ENCODE data around the gene MTAP. TPM values are rescaled to one million over a fixed set of nuclear protein-coding genes. Genes with fewer than 3 reads are reported as not detected.

MTAP gene
- total RNA-seq, 1 donor from 2014 or later = 37.2 TPM

DNA sequence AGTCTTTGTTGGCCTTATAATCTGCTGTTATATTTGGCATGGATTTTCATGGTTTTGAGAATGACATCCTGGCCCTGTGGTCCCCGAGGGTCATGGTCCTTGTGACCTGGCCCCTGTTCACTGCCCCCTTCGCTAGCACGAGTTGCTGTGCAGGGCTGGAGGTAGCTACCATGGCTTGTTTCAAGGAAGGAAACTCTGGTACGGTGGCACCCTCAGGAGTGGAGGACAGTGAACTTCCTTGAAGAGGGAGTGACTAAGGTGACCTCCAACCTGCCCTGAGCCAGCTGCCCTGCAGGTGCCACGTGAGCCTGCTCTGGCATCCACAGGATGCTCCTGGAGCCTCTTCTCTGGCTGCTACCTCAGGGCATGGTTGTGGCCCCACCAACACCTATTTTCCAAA, 62.1 kb downstream of the MTAP start:
- DNase-seq (ENCODE audit: low spot score) = no peak
- Mint-ChIP-seq H3K27ac (ENCODE audit: unreplicated experiment) (no peak overlapping the region), H3K9me3 (ENCODE audit: unreplicated experiment) (no peaks in the 10 kb centered on the region), H3K27me3 (ENCODE audit: unreplicated experiment) (no peaks in the 10 kb centered on the region), H3K4me1 (ENCODE audit: unreplicated experiment) (no peaks in the 10 kb centered on the region), H3K36me3 (ENCODE audit: low read depth, unreplicated experiment) (peaks cover 6% of the 10 kb centered on the region), H3K4me3 (ENCODE audit: unreplicated experiment) (no peak overlapping the region)
- TF ChIP-seq, protein P1, sequence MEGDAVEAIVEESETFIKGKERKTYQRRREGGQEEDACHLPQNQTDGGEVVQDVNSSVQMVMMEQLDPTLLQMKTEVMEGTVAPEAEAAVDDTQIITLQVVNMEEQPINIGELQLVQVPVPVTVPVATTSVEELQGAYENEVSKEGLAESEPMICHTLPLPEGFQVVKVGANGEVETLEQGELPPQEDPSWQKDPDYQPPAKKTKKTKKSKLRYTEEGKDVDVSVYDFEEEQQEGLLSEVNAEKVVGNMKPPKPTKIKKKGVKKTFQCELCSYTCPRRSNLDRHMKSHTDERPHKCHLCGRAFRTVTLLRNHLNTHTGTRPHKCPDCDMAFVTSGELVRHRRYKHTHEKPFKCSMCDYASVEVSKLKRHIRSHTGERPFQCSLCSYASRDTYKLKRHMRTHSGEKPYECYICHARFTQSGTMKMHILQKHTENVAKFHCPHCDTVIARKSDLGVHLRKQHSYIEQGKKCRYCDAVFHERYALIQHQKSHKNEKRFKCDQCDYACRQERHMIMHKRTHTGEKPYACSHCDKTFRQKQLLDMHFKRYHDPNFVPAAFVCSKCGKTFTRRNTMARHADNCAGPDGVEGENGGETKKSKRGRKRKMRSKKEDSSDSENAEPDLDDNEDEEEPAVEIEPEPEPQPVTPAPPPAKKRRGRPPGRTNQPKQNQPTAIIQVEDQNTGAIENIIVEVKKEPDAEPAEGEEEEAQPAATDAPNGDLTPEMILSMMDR (IDR thresholded peaks at IDR 0.05; ENCODE audit: unreplicated experiment) = no peak

DNA sequence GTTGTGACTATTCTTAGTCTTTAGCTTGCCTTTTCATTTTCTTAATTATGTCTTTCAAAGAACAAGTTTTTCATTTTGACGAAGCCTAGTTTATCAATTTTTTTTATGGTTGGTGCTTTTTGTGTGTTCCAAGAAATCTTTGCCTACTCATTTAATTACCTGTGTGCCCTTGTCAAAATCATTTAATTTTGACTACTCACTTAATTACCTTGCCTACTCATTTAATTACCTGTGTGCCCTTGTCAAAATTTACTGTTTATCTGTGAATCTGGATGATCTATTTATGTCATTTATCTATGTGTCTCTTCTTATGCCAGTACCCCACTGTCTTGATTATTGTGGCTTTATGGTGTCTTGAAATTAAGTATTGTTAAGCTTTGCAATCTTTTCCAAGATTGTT, 63.9 kb downstream of the MTAP start:
- Mint-ChIP-seq H3K4me1 (ENCODE audit: unreplicated experiment) (no peaks in the 10 kb centered on the region), H3K36me3 (ENCODE audit: low read depth, unreplicated experiment) (peaks cover 6% of the 10 kb centered on the region), H3K27ac (ENCODE audit: unreplicated experiment) (no peak overlapping the region), H3K27me3 (ENCODE audit: unreplicated experiment) (no peaks in the 10 kb centered on the region), H3K4me3 (ENCODE audit: unreplicated experiment) (no peak overlapping the region), H3K9me3 (ENCODE audit: unreplicated experiment) (no peaks in the 10 kb centered on the region)
- TF ChIP-seq, protein P1 (IDR thresholded peaks at IDR 0.05; ENCODE audit: unreplicated experiment) = no peak
- DNase-seq (ENCODE audit: low spot score) = no peak

DNA sequence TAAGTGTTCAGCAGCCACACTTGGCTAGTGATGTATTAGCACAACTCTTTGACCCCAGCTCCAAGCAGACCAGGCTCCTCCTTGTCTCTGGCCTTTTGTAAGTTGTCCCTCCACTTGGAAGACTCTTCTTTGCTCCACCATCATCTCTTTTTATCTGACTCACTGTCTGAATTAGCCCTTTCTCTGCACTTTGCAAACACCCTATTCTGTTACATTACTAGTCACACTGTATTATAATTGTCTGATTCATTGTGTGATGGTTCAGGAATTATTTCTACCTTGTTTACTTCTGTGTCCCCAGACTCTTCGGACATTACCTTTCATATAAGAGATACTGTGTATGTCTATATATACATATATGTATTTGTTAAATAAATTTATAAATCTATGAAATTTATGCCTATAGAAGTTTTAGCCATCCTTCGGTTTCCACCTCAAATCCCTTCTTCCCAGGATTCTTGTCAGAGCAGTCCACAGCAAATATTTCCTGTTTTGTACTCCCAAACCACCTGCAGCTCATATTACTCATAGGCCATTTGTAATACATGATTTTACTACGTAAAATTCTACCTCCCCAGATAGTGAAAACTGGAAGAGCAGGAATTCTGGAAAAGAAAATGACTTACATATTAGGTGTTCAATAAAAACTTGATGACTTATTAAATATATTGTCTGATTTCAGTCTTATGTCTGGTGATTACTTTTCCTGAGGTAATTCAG, 69.0 kb downstream of the MTAP start:
- H3K27ac Mint-ChIP-seq (ENCODE audit: unreplicated experiment) = peak overlapping the region; percentile 13
- peaks cover 9% of the 10 kb centered on the region for H3K36me3 Mint-ChIP-seq (ENCODE audit: low read depth, unreplicated experiment)
- H3K4me1 Mint-ChIP-seq (ENCODE audit: unreplicated experiment) = no peaks in the 10 kb centered on the region
- no peaks in the 10 kb centered on the region for H3K9me3 Mint-ChIP-seq (ENCODE audit: unreplicated experiment)
- DNase-seq (ENCODE audit: low spot score) = no peak
- TF ChIP-seq, protein P1 (IDR thresholded peaks at IDR 0.05; ENCODE audit: unreplicated experiment) = no peak
- no peak overlapping the region for H3K4me3 Mint-ChIP-seq (ENCODE audit: unreplicated experiment)
- H3K27me3 Mint-ChIP-seq (ENCODE audit: unreplicated experiment) = no peaks in the 10 kb centered on the region

DNA sequence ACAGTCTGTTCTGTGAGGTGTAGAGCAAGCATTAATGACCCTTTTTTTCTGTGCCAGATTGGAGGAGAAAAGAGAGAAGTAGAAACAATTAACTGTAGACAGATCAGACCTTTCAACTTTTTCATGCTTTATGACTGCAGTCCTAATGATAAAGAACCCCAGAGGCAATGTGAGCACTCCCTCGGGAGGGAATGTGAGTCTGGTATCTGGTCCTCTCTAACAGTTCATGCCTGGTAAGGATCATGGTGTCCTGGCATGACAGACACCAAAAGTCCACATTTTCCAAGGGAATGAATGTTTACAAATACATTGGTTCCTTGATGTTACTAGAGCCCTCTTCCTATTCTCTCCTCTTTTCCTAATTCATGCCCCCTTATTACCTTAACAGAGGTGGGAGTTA, 70.3 kb downstream of the MTAP start:
- H3K4me3 Mint-ChIP-seq (ENCODE audit: unreplicated experiment) = no peak overlapping the region
- H3K27ac Mint-ChIP-seq (ENCODE audit: unreplicated experiment) = no peak overlapping the region
- H3K36me3 Mint-ChIP-seq (ENCODE audit: low read depth, unreplicated experiment) = peaks cover 9% of the 10 kb centered on the region
- TF ChIP-seq, protein P1 (IDR thresholded peaks at IDR 0.05; ENCODE audit: unreplicated experiment) = no peak
- DNase-seq (ENCODE audit: low spot score) = no peak
- no peaks in the 10 kb centered on the region for H3K27me3 Mint-ChIP-seq (ENCODE audit: unreplicated experiment)
- no peaks in the 10 kb centered on the region for H3K9me3 Mint-ChIP-seq (ENCODE audit: unreplicated experiment)
- H3K4me1 Mint-ChIP-seq (ENCODE audit: unreplicated experiment) = no peaks in the 10 kb centered on the region

DNA sequence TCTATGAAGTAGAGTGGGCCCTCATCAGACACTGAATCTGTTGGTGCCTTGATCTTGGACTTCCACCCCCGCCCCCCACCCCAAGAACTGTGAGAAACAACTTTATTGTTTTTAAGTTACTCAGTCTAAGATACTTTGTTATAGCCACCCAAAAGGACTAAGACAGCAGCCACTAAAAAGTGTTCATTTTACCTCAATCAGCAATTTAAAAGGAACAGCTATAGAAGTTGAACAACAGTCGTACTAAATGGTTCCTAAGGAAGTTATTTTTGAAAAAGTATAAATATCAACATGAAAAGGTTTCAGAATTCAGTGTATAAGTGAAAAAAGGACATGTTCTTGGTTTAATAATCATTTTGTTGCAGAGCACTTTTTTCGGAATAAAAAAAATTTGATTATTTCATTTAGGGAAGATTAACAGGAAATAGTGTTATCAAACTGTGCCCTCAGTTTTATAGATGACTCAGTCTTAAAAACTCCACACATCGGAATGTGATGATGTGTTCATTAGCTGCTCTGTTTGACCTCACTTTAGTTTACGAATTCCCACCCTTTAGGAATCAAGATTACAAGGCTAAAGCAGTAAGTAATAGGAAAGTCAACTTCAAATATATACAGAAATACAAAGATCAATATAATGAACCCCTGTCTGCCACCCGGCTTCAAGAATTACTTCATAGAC, 71.2 kb downstream of the MTAP start:
- Mint-ChIP-seq H3K27ac (ENCODE audit: unreplicated experiment) (no peak overlapping the region), H3K9me3 (ENCODE audit: unreplicated experiment) (no peaks in the 10 kb centered on the region), H3K4me1 (ENCODE audit: unreplicated experiment) (no peaks in the 10 kb centered on the region), H3K27me3 (ENCODE audit: unreplicated experiment) (no peaks in the 10 kb centered on the region), H3K36me3 (ENCODE audit: low read depth, unreplicated experiment) (peaks cover 9% of the 10 kb centered on the region), H3K4me3 (ENCODE audit: unreplicated experiment) (no peak overlapping the region)
- TF ChIP-seq, protein P1 (IDR thresholded peaks at IDR 0.05; ENCODE audit: unreplicated experiment) = no peak
- no peak for DNase-seq (ENCODE audit: low spot score)

All from endothelial cell (in vitro differentiated cells).